NCI-H2227 treated with DMSO at 0.1 percent for 48 hours (cell line): ENCODE data around the gene SMG5.
"Not testable (repeated sequence)": the region's sequence is repeated elsewhere in the genome, so short reads cannot be mapped to it uniquely, and the experiment has no call there.

ENCODE experiments used
- DNase-seq: peaks from one replicate; lab custom pipeline; 2025; lab: John Stamatoyannopoulos, UW

Gene SMG5

GRCh38 chr1:156242738-156243137 lies 39.9 kb downstream of the SMG5 start:
- DNase-seq = no peak

- DNase-seq = no peak
Measured at GRCh38 chr1:156241926-156242325, 40.7 kb downstream of the SMG5 start, which contains the start of gene BGLAP. Gene BGLAP, plus strand, starts transcription at chr1:156242184. Its CDS starts 48 bp downstream, at chr1:156242232.

GRCh38 chr1:156241311-156241811 lies 41.3 kb downstream of the SMG5 start:
- DNase-seq = no peak

DNA sequence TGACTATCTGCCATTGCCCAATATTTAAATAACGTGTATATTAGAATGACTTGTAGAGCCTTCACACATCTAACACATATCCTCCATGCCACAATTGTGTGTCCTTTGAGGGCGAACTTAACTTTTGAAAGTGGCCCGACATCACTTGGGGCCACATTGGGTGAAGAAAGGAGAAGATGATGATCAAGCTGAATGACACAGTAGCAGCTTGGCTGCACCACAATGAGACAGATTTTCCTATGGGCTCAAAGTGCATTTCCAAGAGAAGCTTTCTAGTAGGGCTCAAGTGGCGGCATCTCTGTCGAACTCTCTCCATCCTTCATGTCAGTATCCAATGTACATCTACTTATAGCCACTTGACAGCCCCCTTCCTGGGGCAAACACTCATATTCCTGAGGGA lies 44.4 kb downstream of the SMG5 start:
- DNase-seq = no peak

DNA sequence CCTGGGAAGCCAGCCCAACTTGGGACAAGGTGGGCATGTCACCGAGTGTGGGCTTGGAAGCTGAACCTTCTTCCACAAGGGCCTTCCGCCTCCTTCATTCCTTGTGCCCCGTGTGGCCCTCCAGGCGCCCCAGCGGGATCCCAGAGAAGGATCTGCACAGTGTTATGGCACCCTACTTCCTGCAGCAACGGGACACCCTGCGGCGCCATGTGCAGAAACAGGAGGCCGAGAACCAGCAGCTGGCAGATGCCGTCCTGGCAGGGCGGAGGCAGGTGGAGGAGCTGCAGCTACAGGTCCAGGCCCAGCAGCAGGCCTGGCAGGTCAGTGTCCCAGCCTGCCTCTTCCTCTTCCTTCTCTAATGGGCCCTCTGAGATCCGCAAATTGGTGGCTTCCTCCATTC lies 46.5 kb downstream of the SMG5 start:
- DNase-seq = no peak

- DNase-seq = no peak
Measured at GRCh38 chr1:156233426-156234127, 49.0 kb downstream of the SMG5 start.

DNA sequence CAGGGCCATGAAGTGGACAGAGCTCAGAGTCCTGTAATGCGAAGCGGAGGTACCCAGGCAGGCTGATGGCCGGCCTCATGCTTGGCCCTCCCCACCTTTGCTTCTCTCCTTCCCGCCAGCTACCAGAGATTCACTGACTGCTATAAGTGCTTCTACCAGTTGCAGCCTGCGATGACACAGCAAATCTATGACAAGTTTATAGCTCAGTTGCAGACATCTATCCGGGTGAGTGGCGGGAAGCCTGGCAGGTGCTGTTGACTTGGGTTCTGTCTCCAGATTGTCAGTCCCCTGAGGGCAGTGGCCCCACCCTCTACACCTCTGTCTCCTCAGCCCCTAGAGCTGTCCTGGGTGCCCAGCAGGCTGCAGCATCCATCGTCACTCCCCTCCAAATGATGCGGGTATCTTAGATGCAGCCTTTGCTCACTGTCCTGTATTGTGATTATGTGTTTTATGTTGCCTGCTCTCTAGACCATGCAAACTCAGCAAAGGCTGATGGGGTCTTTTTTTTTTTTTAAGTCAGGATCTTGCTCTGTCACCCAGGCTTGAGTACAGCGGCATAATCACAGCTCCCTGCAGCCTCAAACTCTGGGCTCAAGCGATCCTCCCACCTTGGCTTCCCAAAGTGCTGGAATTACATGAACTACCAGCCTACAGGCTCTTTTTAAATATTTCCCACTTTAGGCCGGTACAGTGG lies 50.3 kb downstream of the SMG5 start:
- DNase-seq = peak; percentile 25

DNA sequence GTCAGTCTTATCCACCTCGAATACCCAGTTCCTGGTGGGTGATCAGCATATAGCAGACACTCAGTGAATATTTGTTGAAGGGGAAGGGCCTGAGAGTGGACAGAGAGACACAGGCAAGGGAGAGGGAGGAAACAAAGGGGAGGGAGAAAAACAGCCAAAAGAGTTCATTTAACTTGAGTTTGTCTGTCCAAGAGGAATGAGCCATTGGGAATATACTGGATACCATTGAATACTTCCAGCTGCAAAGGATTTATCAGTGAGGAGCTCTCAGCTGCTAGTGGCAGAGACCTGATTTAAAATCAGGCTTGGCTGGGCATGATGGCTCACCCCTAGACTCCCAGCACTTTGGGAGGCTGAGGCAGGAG lies 52.2 kb downstream of the SMG5 start:
- no peak for DNase-seq

DNA sequence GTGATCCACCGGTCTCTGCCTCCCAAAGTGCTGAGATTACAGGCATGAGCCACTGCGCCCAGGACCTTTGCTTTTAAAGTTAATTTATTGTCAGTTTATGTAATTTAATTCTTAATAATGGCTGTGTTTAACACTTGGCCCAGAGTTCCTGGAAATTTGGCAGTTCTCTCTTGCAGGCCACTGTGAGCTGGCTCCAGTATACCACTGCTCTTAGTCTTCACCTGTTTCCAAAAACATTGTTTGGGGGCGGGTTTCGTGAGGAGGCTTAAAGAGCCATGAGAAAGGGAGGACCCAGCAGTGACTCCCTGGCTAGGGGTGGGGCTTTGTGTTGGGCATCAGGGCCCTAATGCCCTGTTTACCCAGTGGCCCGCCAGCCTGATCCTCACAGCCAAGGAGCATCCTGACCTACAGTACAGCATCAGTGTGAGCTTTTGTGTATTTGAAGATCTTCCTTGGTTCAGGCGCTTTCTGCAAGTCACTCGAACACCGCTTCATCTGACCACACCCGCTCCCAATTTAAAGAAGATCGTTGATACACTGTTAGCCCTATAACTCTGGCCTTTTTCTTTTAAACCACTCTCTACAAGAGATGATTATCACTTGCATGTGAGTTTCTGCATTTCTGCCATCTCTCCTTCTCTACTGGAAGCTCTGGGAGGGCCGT lies 52.7 kb downstream of the SMG5 start:
- no peak for DNase-seq

- no peak for DNase-seq
Measured at GRCh38 chr1:156228501-156228900, 54.1 kb downstream of the SMG5 start.

DNA sequence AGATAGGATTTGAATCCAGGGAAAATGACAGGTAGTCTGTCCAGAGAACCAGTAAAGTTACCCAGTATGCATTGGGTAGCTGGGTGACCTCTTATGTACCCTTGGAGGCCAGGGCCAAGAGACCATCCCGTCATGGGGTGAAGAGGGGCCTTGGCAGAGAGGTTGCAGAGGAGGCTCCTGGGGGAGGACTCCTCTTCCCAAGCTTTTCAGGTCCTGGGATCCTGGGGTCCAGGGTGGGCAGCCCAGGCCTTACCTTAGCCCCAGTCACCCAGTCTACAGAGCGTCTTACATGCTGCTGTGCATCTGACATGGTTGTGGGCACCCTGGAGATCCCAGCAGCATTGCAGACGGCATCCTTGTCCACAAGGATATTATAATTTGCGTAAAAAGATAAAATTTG lies 55.8 kb downstream of the SMG5 start:
- no peak for DNase-seq

DNA sequence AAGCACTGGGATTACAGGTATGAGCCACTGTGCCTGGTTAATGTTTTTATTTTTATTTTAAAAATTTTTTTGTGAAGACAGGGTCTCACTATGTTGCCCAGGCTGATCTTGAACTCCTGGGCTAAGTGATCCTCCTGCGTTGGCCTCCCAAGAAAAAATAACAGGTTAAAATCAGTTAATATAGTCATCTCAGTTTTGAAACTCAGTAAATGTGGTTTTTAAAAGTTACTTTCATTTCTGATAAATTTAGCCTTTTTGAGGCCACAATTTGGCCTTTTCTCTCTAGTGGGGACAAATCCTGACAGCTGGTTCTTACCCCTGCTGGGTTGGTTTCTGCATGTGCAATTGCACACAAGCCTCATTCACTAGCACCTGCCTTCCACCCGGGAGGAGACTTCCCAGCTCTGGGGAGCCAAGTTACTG lies 56.5 kb downstream of the SMG5 start:
- DNase-seq = no peak

GRCh38 chr1:156225677-156226014 lies 57.0 kb downstream of the SMG5 start:
- DNase-seq = no peak

GRCh38 chr1:156221986-156222692 lies 60.5 kb downstream of the SMG5 start:
- DNase-seq = no peak

DNA sequence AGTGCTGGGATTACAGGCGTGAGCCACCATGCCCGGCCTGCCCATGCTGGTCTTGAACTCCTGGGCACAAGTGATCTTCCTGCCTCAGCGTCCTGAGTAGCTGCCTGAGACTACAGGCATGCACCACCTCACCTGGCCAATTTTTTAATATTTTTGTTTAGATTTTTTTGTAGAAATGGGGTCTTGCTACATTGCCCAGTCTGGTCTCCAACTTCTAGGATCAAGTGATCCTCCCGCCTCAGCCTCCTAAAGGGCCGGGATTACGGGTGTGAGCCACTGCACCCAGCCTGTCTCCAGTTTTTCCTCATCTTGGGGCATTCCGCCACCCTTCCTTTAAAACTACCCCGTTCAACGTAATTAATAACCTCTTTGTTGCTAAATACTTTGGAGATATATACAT lies 62.4 kb downstream of the SMG5 start:
- DNase-seq = no peak

- no peak for DNase-seq
Measured at GRCh38 chr1:156217871-156218270, 64.8 kb downstream of the SMG5 start.

DNA sequence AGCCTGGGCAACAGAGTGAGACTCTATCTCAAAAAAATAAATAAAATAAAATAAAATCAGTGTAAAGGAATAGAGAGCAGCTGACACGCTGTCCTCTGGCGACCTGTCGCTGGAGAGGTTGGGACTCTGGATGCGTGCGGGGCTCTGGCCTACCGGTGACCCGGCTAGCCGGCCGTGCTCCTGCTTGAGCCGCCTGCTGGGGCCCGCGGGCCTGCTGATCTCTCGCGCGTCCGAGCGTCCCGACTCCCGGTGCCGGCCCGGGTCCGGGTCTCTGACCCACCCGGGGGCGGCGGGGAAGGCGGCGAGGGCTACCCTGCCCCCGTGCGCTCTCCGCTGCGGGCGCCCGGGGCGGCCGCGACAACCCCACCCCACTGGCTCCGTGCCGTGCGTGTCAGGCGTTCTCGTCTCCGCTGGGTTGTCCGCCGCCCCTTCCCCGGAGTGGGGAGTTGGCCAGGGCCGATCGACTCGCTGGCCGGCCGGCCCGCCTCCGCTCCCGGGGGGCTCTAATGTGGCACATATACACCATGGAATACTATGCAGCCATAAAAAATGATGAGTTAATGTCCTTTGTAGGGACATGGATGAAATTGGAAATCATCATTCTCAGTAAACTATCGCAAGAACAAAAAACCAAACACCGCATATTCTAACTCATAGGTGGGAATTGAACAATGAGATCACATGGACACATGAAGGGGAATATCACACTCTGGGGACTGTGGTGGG lies 66.1 kb downstream of the SMG5 start:
- DNase-seq = not testable (repeated sequence)

GRCh38 chr1:156214024-156214748 lies 68.4 kb downstream of the SMG5 start:
- no peak for DNase-seq

DNA sequence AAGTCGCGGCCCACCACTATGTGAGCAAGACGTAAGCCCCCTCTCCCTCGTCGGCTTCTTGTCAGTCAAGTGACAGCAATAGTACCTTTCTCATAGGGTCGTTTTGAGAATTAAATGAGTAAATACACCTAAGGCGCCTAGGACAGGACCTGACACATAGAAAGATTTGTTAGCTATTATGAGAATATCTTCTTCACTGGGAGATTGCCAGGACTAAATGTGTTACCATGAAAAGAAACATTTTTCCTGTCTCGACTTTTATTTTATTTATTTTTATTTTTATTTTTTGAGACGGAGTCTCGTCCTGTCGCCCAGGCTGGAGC lies 69.0 kb downstream of the SMG5 start:
- DNase-seq = no peak

DNA sequence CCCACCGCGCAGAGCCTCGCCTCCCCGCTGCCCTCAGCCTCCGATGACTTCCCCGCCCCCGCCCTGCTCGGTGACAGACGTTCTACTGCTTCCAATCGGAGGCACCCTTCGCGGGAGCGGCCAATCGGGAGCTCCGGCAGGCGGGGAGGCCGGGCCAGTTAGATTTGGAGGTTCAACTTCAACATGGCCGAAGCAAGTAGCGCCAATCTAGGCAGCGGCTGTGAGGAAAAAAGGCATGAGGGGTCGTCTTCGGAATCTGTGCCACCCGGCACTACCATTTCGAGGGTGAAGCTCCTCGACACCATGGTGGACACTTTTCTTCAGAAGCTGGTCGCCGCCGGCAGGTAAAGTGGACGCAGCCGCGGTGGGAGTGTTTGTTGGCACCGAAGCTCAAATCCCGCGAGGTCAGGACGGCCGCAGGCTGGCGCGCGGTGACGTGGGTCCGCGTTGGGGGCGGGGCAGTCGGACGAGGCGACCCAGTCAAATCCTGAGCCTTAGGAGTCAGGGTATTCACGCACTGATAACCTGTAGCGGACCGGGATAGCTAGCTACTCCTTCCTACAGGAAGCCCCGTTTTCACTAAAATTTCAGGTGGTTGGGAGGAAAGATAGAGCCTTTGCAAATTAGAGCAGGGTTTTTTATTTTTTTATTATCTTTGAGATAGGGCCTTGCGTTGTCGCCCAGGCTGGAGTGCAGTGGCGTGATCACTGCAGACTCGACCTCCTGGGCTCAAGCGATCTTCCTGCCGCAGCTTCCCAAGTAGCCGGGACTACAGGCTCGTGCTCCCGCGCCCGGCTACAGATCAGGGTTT lies 69.6 kb downstream of the SMG5 start, which contains the start of gene PMF1:
PMF1 (plus strand) TSS at position 175 of the 811 bp plus-strand sequence; CDS start at position 184, 9 bp downstream.
- peak; percentile 99 for DNase-seq
